Measurements from ENCODE around the gene TMEM229B.

GRCh38 chr14:67461996-67462395 is 26.5 kb downstream of the TMEM229B start:
- no peak for TF ChIP-seq CTCF (IDR thresholded peaks at IDR 0.05)
- TF ChIP-seq POLR2A (IDR thresholded peaks at IDR 0.05) = no peak
